Ishikawa (cell line): ENCODE data around the gene KRT15.

ENCODE experiments used
- CEBPB ChIP-seq: IDR thresholded peaks from 2 replicates; pipeline ENCODE4 v1.6.1; 2012
- CREB1 ChIP-seq: IDR thresholded peaks from 2 replicates; pipeline ENCODE4 v1.6.1; 2012; ENCODE audit warnings: low read depth
- EGR1 ChIP-seq: IDR thresholded peaks from 2 replicates; pipeline ENCODE4 v1.6.1; 2012
- EP300 ChIP-seq: IDR thresholded peaks from 2 replicates; pipeline ENCODE4 v1.6.1; 2012; ENCODE audit warnings: borderline replicate concordance
- FOXM1 ChIP-seq: IDR thresholded peaks from 2 replicates; pipeline ENCODE4 v1.6.1; 2012; ENCODE audit warnings: low read depth, borderline replicate concordance
- NFIC ChIP-seq: IDR thresholded peaks from 2 replicates; pipeline ENCODE4 v1.6.1; 2012
- RAD21 ChIP-seq: IDR thresholded peaks from 2 replicates; pipeline ENCODE4 v1.6.1; 2012; ENCODE audit warnings: low read depth
- TAF1 ChIP-seq: IDR thresholded peaks from 2 replicates; pipeline ENCODE4 v1.6.1; 2012; ENCODE audit warnings: low read depth, mild to moderate bottlenecking
- TCF12 ChIP-seq: IDR thresholded peaks from 2 replicates; pipeline ENCODE4 v1.6.1; 2012; ENCODE audit warnings: low read depth
- TEAD4 ChIP-seq: IDR thresholded peaks from 2 replicates; pipeline ENCODE4 v1.6.1; 2012
- YY1 ChIP-seq: IDR thresholded peaks from 2 replicates; pipeline ENCODE4 v1.6.1; 2012; ENCODE audit warnings: low read depth
- ZBTB7A ChIP-seq: IDR thresholded peaks from 2 replicates; pipeline ENCODE4 v1.6.1; 2012; ENCODE audit warnings: low read depth
- TF ChIP-seq, protein P1 (sequence below): IDR thresholded peaks from 2 replicates; pipeline ENCODE4 v1.6.1; 2012
- TF ChIP-seq, protein P2 (sequence below): IDR thresholded peaks from 2 replicates; pipeline ENCODE4 v1.6.1; 2012
- TF ChIP-seq, protein P3 (sequence below): IDR thresholded peaks from 2 replicates; pipeline ENCODE4 v1.6.1; 2012; ENCODE audit warnings: low read depth, mild to moderate bottlenecking

The KRT15 gene

DNA sequence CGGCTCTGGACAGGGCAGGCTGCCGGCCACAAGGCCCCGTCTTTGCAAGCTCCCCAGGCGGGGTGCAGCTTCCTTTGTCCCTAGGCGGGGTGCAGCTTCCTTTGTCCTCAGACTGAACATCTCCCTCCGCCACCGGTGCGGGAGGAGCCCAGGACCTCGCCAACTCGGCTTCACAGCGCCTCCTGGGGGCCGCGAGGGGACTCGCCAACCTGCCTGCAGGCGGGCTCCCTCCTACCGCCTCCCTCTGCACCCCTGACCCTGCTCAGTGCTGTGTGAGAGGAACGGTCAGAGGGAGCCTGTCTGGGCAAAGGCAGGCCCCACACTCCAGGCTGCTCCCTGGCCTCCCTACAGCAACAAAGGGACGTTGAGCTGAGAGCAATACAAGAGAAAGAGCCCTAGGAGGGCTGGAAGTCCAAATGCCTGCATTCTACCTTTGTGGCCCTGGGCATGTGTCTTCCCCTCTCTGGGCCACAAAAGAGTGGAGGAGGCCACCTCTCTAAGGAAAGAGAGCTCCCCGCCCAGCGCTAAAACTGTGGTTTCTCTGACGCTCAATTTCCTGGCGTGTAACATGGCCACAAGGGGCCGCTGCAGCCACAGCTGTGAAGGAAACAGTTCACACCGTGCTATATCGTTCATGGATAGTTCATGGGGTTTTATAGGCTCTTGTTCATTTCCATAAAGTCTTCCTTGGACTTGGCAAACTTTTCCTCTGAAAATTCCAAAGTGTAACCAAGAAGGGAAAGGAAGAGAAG is 30.3 kb upstream of the KRT15 start:
- TF ChIP-seq RAD21 (peak; percentile 96), EP300 (no peak), ZBTB7A (no peak)
- TF ChIP-seq, protein P1, sequence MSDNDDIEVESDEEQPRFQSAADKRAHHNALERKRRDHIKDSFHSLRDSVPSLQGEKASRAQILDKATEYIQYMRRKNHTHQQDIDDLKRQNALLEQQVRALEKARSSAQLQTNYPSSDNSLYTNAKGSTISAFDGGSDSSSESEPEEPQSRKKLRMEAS = peak; percentile 26

DNA sequence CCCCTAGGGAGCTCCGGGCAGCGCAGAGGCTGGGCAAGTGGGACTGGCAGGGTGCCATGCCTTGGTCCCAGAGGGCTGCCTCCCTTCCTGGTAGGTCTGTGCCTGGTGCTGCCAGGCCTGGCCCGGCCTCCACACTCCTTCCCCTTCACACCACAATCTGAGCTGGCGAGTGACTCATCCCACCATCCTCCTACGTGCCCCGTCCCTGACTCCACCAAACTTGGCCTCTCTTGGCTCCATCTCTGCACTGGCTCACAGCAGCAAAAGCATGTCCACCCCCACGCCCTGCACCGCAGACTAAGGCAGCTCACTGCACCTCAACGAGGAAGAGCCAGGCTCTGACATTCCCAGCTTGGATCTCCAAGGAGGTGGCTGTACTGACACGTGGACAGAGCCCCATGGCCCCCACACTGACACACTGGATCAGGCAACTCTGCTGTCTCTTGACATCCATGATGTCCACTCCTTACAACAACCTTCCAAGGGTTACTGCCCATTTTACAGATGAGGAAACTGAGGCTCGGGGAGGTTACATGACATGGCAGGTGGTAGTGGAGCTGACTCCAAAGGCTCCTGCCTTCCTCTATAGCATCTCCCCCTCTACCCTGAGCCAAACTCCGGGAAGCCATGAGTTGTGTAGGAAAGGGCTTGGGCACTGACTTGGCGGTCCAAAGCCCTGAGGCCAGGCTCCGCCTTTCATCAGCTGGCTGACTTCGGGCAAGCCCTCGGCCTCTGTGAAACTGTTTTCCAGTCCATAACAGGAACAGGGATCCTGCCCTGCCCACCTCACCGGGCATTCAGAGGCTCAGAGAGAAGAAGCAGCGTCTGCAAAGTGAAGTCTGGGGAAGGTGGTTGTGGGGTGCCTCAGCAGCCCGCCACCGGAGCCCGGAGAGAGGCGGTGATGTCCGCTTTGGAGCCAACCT is 29.5 kb upstream of the KRT15 start:
- TF ChIP-seq NFIC (no peak), TAF1 (no peak), CEBPB (no peak), FOXM1 (no peak), TCF12 (no peak), ZBTB7A (no peak), EGR1 (no peak), RAD21 (no peak), CREB1 (no peak), TEAD4 (no peak), YY1 (no peak), EP300 (no peak)
- TF ChIP-seq, protein P1 = no peak
- TF ChIP-seq, protein P2, sequence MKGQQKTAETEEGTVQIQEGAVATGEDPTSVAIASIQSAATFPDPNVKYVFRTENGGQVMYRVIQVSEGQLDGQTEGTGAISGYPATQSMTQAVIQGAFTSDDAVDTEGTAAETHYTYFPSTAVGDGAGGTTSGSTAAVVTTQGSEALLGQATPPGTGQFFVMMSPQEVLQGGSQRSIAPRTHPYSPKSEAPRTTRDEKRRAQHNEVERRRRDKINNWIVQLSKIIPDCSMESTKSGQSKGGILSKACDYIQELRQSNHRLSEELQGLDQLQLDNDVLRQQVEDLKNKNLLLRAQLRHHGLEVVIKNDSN = no peak
- TF ChIP-seq, protein P3, sequence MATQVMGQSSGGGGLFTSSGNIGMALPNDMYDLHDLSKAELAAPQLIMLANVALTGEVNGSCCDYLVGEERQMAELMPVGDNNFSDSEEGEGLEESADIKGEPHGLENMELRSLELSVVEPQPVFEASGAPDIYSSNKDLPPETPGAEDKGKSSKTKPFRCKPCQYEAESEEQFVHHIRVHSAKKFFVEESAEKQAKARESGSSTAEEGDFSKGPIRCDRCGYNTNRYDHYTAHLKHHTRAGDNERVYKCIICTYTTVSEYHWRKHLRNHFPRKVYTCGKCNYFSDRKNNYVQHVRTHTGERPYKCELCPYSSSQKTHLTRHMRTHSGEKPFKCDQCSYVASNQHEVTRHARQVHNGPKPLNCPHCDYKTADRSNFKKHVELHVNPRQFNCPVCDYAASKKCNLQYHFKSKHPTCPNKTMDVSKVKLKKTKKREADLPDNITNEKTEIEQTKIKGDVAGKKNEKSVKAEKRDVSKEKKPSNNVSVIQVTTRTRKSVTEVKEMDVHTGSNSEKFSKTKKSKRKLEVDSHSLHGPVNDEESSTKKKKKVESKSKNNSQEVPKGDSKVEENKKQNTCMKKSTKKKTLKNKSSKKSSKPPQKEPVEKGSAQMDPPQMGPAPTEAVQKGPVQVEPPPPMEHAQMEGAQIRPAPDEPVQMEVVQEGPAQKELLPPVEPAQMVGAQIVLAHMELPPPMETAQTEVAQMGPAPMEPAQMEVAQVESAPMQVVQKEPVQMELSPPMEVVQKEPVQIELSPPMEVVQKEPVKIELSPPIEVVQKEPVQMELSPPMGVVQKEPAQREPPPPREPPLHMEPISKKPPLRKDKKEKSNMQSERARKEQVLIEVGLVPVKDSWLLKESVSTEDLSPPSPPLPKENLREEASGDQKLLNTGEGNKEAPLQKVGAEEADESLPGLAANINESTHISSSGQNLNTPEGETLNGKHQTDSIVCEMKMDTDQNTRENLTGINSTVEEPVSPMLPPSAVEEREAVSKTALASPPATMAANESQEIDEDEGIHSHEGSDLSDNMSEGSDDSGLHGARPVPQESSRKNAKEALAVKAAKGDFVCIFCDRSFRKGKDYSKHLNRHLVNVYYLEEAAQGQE = no peak

DNA sequence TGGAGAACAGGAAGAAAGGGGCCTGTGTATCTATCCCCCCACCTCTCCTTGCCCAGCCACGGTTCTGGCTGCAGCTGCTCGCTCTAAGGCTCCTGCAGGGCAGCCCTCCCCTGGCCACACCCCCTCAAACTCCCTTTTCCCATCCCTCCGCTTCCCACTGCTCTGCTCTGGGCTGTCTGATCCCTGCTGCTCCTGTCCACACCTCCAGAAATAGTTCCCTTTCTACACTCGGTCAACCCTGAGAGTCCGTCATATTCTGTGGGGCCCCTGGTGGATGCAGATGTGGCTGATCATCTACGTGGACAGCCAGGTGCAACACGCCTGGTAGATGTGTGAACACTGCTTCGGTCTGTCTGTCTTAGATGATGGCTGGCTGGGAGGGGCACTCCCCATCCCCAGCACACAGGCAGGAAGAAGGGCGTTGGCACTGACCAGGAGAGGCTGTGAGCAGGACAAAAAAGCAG is 28.7 kb upstream of the KRT15 start:
- TF ChIP-seq CREB1 = no peak
- no peak for TF ChIP-seq FOXM1
- no peak for TF ChIP-seq TCF12
- no peak for TF ChIP-seq TAF1
- TF ChIP-seq, protein P2 = no peak
- no peak for TF ChIP-seq CEBPB
- no peak for TF ChIP-seq NFIC
- TF ChIP-seq ZBTB7A = no peak
- TF ChIP-seq TEAD4 = no peak
- TF ChIP-seq, protein P1 = no peak
- no peak for TF ChIP-seq EGR1
- no peak for TF ChIP-seq EP300
- TF ChIP-seq, protein P3 = no peak
- no peak for TF ChIP-seq YY1
- TF ChIP-seq RAD21 = no peak

DNA sequence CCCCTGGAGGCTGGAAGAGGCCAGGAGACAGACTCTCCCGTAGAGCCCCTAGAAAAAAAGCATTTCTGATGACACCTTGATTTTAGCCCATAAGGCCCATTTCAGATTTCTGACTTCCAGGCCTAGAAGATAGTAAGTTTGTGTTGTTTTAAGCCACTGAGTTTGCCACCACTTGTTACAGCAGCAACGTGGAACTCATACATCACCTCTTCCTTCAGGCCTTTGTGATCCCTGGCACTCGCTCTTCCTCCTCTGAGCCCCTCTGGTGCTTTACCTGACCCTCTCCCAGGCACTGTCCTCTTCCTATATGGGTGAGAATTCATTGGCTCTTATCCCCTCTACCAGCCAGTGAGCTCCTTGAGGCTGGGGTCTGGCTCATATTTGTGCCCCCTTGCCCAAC is 28.1 kb upstream of the KRT15 start:
- TF ChIP-seq, protein P1 = no peak
- TF ChIP-seq TCF12 (no peak), EP300 (no peak), CREB1 (no peak), EGR1 (no peak), TEAD4 (no peak), YY1 (no peak), ZBTB7A (no peak), CEBPB (no peak), NFIC (no peak), FOXM1 (no peak)
- TF ChIP-seq, protein P2 = no peak
- TF ChIP-seq, protein P3 = no peak
